Peyer's patch (tissue), 4 donors: ENCODE results near the gene RIPPLY1.

Experiments
- CTCF ChIP-seq, 6 experiments: fragments of 450-650 bp in 4 of 6; fragments of 200-600 bp in 2 of 6; sonication (generic) in 1 of 6; IDR thresholded peaks; one replicate each; pipeline ENCODE4 v1.5.1; 2017 to 2019; ENCODE audit warnings: antibody characterized with exemption in 6 of 6, mild to moderate bottlenecking in 3 of 6, moderate library complexity in 1 of 6
- POLR2A ChIP-seq, 2 donors: fragments of 450-650 bp; IDR thresholded peaks; one replicate each; pipeline ENCODE4 v1.5.1; 2017; ENCODE audit warnings: antibody characterized with exemption in 2 of 2, mild to moderate bottlenecking in 2 of 2, moderate library complexity in 2 of 2

GRCh38 chrX:106940068-106940467, 36.9 kb upstream of the RIPPLY1 start:
- no peak for TF ChIP-seq POLR2A (IDR thresholded peaks at IDR 0.05)
- TF ChIP-seq CTCF (IDR thresholded peaks at IDR 0.05): no peak
